HepG2 (cell line): Measurements from ENCODE around the gene NOCT. TPM values are rescaled to one million over a fixed set of nuclear protein-coding genes. Genes with fewer than 3 reads are reported as not detected.

Source experiments
- ATAC-seq: fragments of 200-7000 bp; cut with Tn5 transposase; 3 replicates; pipeline ENCODE4 v1.9.1; 2020; ENCODE audit warnings: mild to moderate bottlenecking, moderate library complexity
- BruUV-seq: library from RNA; stranded (reverse); fragments of 400-500 nt; replicated peaks from 2 replicates; lab custom pipeline; 2021; lab: Mats Ljungman, UMichigan
- CTCF ChIA-PET: fragments of 300-600 bp; formaldehyde crosslinking; extraction: SDS; loops from one replicate; lab custom pipeline; 2021; ENCODE audit warnings: low total read pairs, inconsistent platforms, low intra/inter-chr PET ratio; lab: Yijun Ruan, JAX
- POLR2A ChIA-PET: fragments of 350-600 bp; sonication (Branson Sonifier 250); formaldehyde crosslinking; loops from one replicate; lab custom pipeline; 2020; ENCODE audit warnings: antibody characterized with exemption, inconsistent platforms; lab: Yijun Ruan, JAX
- DNase-seq: peaks from one replicate; pipeline ENCODE4 v3.0.0-alpha.2; 2015; ENCODE audit warnings: low spot score
- FAIRE-seq: peaks from 3 replicates; lab custom pipeline; 2011; peaks lifted over from hg19 to GRCh38; lab: Jason Lieb, UNC
- H2AFZ ChIP-seq: one replicate; pipeline ENCODE4 v1.6.1; 2011; ENCODE audit warnings: low read length, inconsistent platforms
- H3K27ac ChIP-seq: fragments of 300-600 bp; 3 replicates; pipeline ENCODE4 v1.8.0; 2011; ENCODE audit warnings: mixed run types, mild to moderate bottlenecking, mixed read lengths, low read length, inconsistent platforms; ENCODE audit not compliant: insufficient read depth; ENCODE audit errors: extremely low read length
- H3K27me3 ChIP-seq, 2 experiments: fragments of 200-600 bp in 1 of 2; 2 replicates in 1 of 2; 3 replicates in 1 of 2; pipeline versions ENCODE4 v1.6.0 to v1.8.0; 2011; ENCODE audit warnings: low read length in 2 of 2, mild to moderate bottlenecking in 2 of 2, moderate library complexity in 2 of 2, inconsistent platforms in 1 of 2; ENCODE audit not compliant: insufficient read depth in 2 of 2, control insufficient read depth in 1 of 2
- H3K36me3 ChIP-seq, 2 experiments: fragments of 200-600 bp in 1 of 2; replicated peaks in 1 of 2; 2 replicates in 1 of 2; 3 replicates in 1 of 2; pipeline versions ENCODE4 v1.5.1 to v1.8.0; 2011; ENCODE audit warnings: low read length in 2 of 2, inconsistent platforms in 1 of 2; ENCODE audit not compliant: insufficient read depth in 2 of 2, control insufficient read depth in 1 of 2
- H3K4me1 ChIP-seq: 2 replicates; pipeline ENCODE4 v1.5.1; 2012; ENCODE audit warnings: low read length, inconsistent platforms; ENCODE audit not compliant: insufficient read depth
- H3K4me2 ChIP-seq: 2 replicates; pipeline ENCODE4 v1.6.0; 2011; ENCODE audit warnings: low read depth, low read length, inconsistent platforms
- H3K4me3 ChIP-seq, 3 experiments: fragments of 200-600 bp in 1 of 3; sonication (generic), shearing (Covaris generic) in 1 of 3; replicated peaks in 1 of 3; 2 replicates each; pipeline ENCODE4 v1.5.1; 2011 to 2016; ENCODE audit warnings: low read length in 3 of 3, inconsistent platforms in 2 of 3, low read depth in 2 of 3, mild to moderate bottlenecking in 2 of 3, control low read depth in 1 of 3, mixed read lengths in 1 of 3; ENCODE audit not compliant: insufficient read depth in 1 of 3
- H3K79me2 ChIP-seq: one replicate; pipeline ENCODE4 v1.6.1; 2011; ENCODE audit warnings: low read length, inconsistent platforms; ENCODE audit not compliant: insufficient read depth
- H3K9ac ChIP-seq: 2 replicates; pipeline ENCODE4 v1.6.0; 2011; ENCODE audit warnings: mild to moderate bottlenecking, low read depth, low read length, inconsistent platforms; ENCODE audit not compliant: insufficient read depth
- H3K9me3 ChIP-seq: 2 replicates; pipeline ENCODE4 v1.5.1; 2012; ENCODE audit warnings: mild to moderate bottlenecking, low read length
- H4K20me1 ChIP-seq: 2 replicates; pipeline ENCODE4 v1.6.0; 2011; ENCODE audit warnings: inconsistent platforms, mild to moderate bottlenecking, low read length, moderate library complexity; ENCODE audit not compliant: insufficient read depth
- EEA1 ChIP-seq: sonication (generic); formaldehyde crosslinking; IDR thresholded peaks from 2 replicates; pipeline ENCODE4 v1.5.1; 2020; ENCODE audit warnings: mild to moderate bottlenecking, missing genetic modification reagents, borderline replicate concordance
- FIP1L1 ChIP-seq: fragments of 200-400 bp; formaldehyde crosslinking; IDR thresholded peaks from 2 replicates; pipeline ENCODE4 v1.6.1; 2018; ENCODE audit warnings: low read depth, mild to moderate bottlenecking, low read length, moderate library complexity, borderline replicate concordance; ENCODE audit not compliant: insufficient read depth
- FOXM1 ChIP-seq: sonication (generic); formaldehyde crosslinking; IDR thresholded peaks from 2 replicates; pipeline ENCODE4 v1.5.0; 2020; ENCODE audit warnings: missing genetic modification reagents
- HDAC2 ChIP-seq: sonication (generic); formaldehyde crosslinking; IDR thresholded peaks from 2 replicates; pipeline ENCODE4 v1.4.0; 2020; ENCODE audit warnings: missing genetic modification reagents
- HOXA7 ChIP-seq: sonication (generic); formaldehyde crosslinking; IDR thresholded peaks from 2 replicates; pipeline ENCODE4 v1.8.1; 2022; ENCODE audit warnings: mild to moderate bottlenecking, missing genetic modification reagents, moderate library complexity
- HOXD1 ChIP-seq: sonication (generic); formaldehyde crosslinking; IDR thresholded peaks from 2 replicates; pipeline ENCODE4 v1.5.0; 2020; ENCODE audit warnings: missing genetic modification reagents
- NFE2 ChIP-seq: sonication (generic); formaldehyde crosslinking; IDR thresholded peaks from 2 replicates; pipeline ENCODE4 v1.4.0; 2020; ENCODE audit warnings: missing genetic modification reagents
- NR2F1 ChIP-seq, 2 experiments: fragments of 450-650 bp in 1 of 2; formaldehyde crosslinking in 1 of 2; IDR thresholded peaks; 2 replicates each; pipeline versions ENCODE4 v1.5.0 to v1.6.1; 2016 to 2020; ENCODE audit warnings: mild to moderate bottlenecking in 1 of 2, missing compliant biosample characterization in 1 of 2, missing genetic modification reagents in 1 of 2, moderate library complexity in 1 of 2
- PHF5A ChIP-seq: IDR thresholded peaks from one replicate; pipeline ENCODE4 v1.6.1; 2018; ENCODE audit warnings: low read depth, missing genetic modification reagents; ENCODE audit not compliant: unreplicated experiment
- RBM22 ChIP-seq: fragments of 200-400 bp; formaldehyde crosslinking; optimal IDR thresholded peaks from 2 replicates; pipeline ENCODE3; 2017; ENCODE audit warnings: mild to moderate bottlenecking, low read length, moderate library complexity
- SNAI1 ChIP-seq: sonication (generic); formaldehyde crosslinking; IDR thresholded peaks from 2 replicates; pipeline ENCODE4 v1.5.0; 2020; ENCODE audit warnings: mild to moderate bottlenecking, missing genetic modification reagents, borderline replicate concordance
- SOX6 ChIP-seq, 2 experiments: fragments of 450-650 bp in 1 of 2; sonication (generic) in 1 of 2; formaldehyde crosslinking in 1 of 2; IDR thresholded peaks; 2 replicates each; pipeline versions ENCODE4 v1.4.0 to v1.6.1; 2017 to 2020; ENCODE audit warnings: antibody characterized with exemption in 1 of 2, mild to moderate bottlenecking in 1 of 2, missing genetic modification reagents in 1 of 2
- ZIK1 ChIP-seq: sonication (generic); formaldehyde crosslinking; IDR thresholded peaks from 2 replicates; pipeline ENCODE4 v1.5.0; 2020; ENCODE audit warnings: mild to moderate bottlenecking, low read depth, missing genetic modification reagents, borderline replicate concordance
- ZMYM2 ChIP-seq: sonication (generic); formaldehyde crosslinking; IDR thresholded peaks from 2 replicates; pipeline ENCODE4 v1.8.0; 2022; ENCODE audit warnings: mild to moderate bottlenecking, missing genetic modification reagents
- ZNF781 ChIP-seq: sonication (generic); formaldehyde crosslinking; IDR thresholded peaks from 2 replicates; pipeline ENCODE4 v1.5.1; 2020; ENCODE audit warnings: borderline replicate concordance, mild to moderate bottlenecking, missing genetic modification reagents; ENCODE audit errors: not compliant biosample characterization
- WGBS: methylation state at CpG from one replicate; pipeline ENCODE4 v1.1.6; 2017; ENCODE audit warnings: low lambda C conversion rate; 5-methylcytosine and 5-hydroxymethylcytosine counted together
- in situ Hi-C: cut with HindIII; loops from 2 replicates; pipeline ENCODE4 v1.10.0; 2017; ENCODE audit warnings: low pct_unique_long_range_greater_than_20kb; ENCODE audit not compliant: extremely low pct_ligation_motif_present
- intact Hi-C: fragments of 100-400 bp; cut with micrococcal nuclease; formaldehyde crosslinking; loops from one replicate; pipeline ENCODE4 v1.10.0; 2022; ENCODE audit not compliant: unreplicated experiment
- polyA plus RNA-seq, 8 experiments: library from polyadenylated mRNA; depleted of rRNA in 3 of 8; stranded (reverse) in 7 of 8; unstranded in 1 of 8; fragments of >200 nt; fragmentation: Illumina TruSeq in 4 of 8; extraction: Trizol in 4 of 8; gene quantifications; 2 replicates each; pipeline versions ENCODE4 v1.2.1 to v1.2.3, GENCODE V29; 2011 to 2016; ENCODE audit warnings: low read depth in 4 of 8, missing spikeins in 1 of 8, mixed read lengths in 1 of 8; ENCODE audit not compliant: insufficient read depth in 1 of 8
- total RNA-seq, 5 experiments: library from RNA; depleted of rRNA; stranded (reverse); fragments of >200 nt; fragmentation: Illumina TruSeq; extraction: Trizol; gene quantifications; 2 replicates each; pipeline ENCODE4 v1.2.3, GENCODE V29; 2016; ENCODE audit warnings: low read depth in 1 of 5
- TF ChIP-seq, protein P1 (sequence below): sonication (generic); formaldehyde crosslinking; IDR thresholded peaks from 2 replicates; pipeline ENCODE4 v1.8.0; 2023; ENCODE audit warnings: mild to moderate bottlenecking, missing genetic modification reagents
- TF ChIP-seq, protein P2 (sequence below): sonication (generic); formaldehyde crosslinking; IDR thresholded peaks from 2 replicates; pipeline ENCODE4 v1.4.0; 2020; ENCODE audit warnings: missing genetic modification reagents, borderline replicate concordance
- TF ChIP-seq, protein P3 (sequence below): sonication (generic); formaldehyde crosslinking; IDR thresholded peaks from 2 replicates; pipeline ENCODE4 v1.4.0; 2020; ENCODE audit warnings: mild to moderate bottlenecking, missing genetic modification reagents
- TF ChIP-seq, protein P4 (sequence below): sonication (generic); formaldehyde crosslinking; IDR thresholded peaks from 2 replicates; pipeline ENCODE4 v1.4.0; 2020; ENCODE audit warnings: missing genetic modification reagents

The NOCT gene
- total and polyA plus RNA-seq, 2 of the 13 experiments (the other 11 are each of a cell fraction or from before 2014, with no cell fraction given), result 3.6 to 13.1 TPM

DNA sequence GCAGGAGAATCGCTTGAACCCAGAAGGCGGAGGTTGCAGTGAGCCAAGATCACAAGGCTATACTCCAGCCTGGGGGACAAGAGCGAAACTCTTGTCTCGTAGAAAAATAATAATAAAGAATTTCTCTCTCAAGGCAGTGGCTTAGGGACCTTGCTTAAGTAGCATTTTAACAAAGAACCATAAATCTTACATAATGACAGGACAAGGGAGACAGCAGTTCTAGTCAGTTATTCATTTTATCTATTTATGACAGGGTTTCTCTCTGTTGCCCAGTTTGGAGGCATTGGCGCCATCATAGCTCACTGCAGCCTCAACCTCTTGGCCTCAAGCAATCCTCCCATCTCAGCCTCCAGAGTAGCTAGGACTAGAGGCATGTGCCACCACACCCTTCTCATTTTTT is 31.9 kb upstream of the NOCT start:
- no TSS peak for BruUV-seq
- ChIA-PET POLR2A (no interaction called here), CTCF (no interaction called here)
- no peak overlapping the region for H3K9ac ChIP-seq
- no peaks in the 10 kb centered on the region for H4K20me1 ChIP-seq
- no peak for ATAC-seq
- WGBS, result 91% methylated on average over 5 of the region's 5 CpGs
- no peak for DNase-seq
- H3K27ac ChIP-seq, result no peak overlapping the region
- no peaks in the 10 kb centered on the region for H3K79me2 ChIP-seq
- H3K36me3 ChIP-seq, result no peaks in the 10 kb centered on the region
- in situ Hi-C loops, result no loop called here
- H3K27me3 ChIP-seq, result no peaks in the 10 kb centered on the region
- H3K4me3 ChIP-seq, result no peak overlapping the region
- no peak overlapping the region for H2AFZ ChIP-seq
- H3K4me2 ChIP-seq, result no peak overlapping the region
- no peaks in the 10 kb centered on the region for H3K9me3 ChIP-seq
- FAIRE-seq, result no peak
- peaks cover 27% of the 10 kb centered on the region for H3K4me1 ChIP-seq
- intact Hi-C loops, result no loop called here
- TF ChIP-seq SOX6 (IDR thresholded peaks at IDR 0.05) (no peak), SOX6 (CRISPR knock-in tag; IDR thresholded peaks at IDR 0.05) (no peak), NFE2 (CRISPR knock-in tag) (no peak), FIP1L1 (no peak), HOXA7 (CRISPR knock-in tag) (no peak), RBM22 (no peak), SNAI1 (no peak), HOXD1 (CRISPR knock-in tag) (no peak), FOXM1 (CRISPR knock-in tag) (no peak), ZIK1 (no peak), ZNF781 (CRISPR knock-in tag) (no peak), NR2F1 (CRISPR knock-in tag; IDR thresholded peaks at IDR 0.05) (no peak), ZMYM2 (no peak), HDAC2 (CRISPR knock-in tag) (no peak), PHF5A (CRISPR knock-in tag) (no peak), EEA1 (CRISPR knock-in tag) (no peak)
- TF ChIP-seq, protein P1, sequence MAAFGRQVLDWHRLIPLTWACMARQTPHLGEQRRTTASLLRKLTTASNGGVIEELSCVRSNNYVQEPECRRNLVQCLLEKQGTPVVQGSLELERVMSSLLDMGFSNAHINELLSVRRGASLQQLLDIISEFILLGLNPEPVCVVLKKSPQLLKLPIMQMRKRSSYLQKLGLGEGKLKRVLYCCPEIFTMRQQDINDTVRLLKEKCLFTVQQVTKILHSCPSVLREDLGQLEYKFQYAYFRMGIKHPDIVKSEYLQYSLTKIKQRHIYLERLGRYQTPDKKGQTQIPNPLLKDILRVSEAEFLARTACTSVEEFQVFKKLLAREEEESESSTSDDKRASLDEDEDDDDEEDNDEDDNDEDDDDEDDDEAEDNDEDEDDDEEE (CRISPR knock-in tag), result no peak
- TF ChIP-seq, protein P2, sequence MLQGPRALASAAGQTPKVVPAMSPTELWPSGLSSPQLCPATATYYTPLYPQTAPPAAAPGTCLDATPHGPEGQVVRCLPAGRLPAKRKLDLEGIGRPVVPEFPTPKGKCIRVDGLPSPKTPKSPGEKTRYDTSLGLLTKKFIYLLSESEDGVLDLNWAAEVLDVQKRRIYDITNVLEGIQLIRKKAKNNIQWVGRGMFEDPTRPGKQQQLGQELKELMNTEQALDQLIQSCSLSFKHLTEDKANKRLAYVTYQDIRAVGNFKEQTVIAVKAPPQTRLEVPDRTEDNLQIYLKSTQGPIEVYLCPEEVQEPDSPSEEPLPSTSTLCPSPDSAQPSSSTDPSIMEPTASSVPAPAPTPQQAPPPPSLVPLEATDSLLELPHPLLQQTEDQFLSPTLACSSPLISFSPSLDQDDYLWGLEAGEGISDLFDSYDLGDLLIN, result no peak
- TF ChIP-seq, protein P3, sequence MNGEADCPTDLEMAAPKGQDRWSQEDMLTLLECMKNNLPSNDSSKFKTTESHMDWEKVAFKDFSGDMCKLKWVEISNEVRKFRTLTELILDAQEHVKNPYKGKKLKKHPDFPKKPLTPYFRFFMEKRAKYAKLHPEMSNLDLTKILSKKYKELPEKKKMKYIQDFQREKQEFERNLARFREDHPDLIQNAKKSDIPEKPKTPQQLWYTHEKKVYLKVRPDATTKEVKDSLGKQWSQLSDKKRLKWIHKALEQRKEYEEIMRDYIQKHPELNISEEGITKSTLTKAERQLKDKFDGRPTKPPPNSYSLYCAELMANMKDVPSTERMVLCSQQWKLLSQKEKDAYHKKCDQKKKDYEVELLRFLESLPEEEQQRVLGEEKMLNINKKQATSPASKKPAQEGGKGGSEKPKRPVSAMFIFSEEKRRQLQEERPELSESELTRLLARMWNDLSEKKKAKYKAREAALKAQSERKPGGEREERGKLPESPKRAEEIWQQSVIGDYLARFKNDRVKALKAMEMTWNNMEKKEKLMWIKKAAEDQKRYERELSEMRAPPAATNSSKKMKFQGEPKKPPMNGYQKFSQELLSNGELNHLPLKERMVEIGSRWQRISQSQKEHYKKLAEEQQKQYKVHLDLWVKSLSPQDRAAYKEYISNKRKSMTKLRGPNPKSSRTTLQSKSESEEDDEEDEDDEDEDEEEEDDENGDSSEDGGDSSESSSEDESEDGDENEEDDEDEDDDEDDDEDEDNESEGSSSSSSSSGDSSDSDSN (CRISPR knock-in tag), result no peak
- TF ChIP-seq, protein P4, sequence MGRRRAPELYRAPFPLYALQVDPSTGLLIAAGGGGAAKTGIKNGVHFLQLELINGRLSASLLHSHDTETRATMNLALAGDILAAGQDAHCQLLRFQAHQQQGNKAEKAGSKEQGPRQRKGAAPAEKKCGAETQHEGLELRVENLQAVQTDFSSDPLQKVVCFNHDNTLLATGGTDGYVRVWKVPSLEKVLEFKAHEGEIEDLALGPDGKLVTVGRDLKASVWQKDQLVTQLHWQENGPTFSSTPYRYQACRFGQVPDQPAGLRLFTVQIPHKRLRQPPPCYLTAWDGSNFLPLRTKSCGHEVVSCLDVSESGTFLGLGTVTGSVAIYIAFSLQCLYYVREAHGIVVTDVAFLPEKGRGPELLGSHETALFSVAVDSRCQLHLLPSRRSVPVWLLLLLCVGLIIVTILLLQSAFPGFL (CRISPR knock-in tag), result no peak
